Omental fat pad (tissue), 4 donors: ENCODE measurements around the gene FLT3LG. TPM values are rescaled to one million over a fixed set of nuclear protein-coding genes. Genes with fewer than 3 reads are reported as not detected.

Source experiments
- ATAC-seq: fragments of 150-250 bp; one replicate; pipeline ENCODE4 v1.9.1; 2016; ENCODE audit warnings: mild to moderate bottlenecking, moderate library complexity; ENCODE audit not compliant: low FRiP score
- DNase-seq: peaks from one replicate; pipeline ENCODE4 v3.0.0-alpha.2; 2019; ENCODE audit warnings: low spot score
- total RNA-seq, 4 donors: library from RNA; depleted of rRNA; stranded (reverse); fragments of >200 nt; gene quantifications; one replicate each; pipeline ENCODE4 v1.1.0, GENCODE V29; 2016
- TF ChIP-seq, protein P1 (sequence below), 3 donors: fragments of 450-650 bp; IDR thresholded peaks; one replicate each; pipeline ENCODE4 v1.5.1; 2016 to 2017; ENCODE audit warnings: antibody characterized with exemption in 3 of 3, mild to moderate bottlenecking in 3 of 3, moderate library complexity in 2 of 3

Gene FLT3LG
- total RNA-seq, 4 donors from 2014 or later: 2.3 to 11.2 (median 2.6) TPM

DNA sequence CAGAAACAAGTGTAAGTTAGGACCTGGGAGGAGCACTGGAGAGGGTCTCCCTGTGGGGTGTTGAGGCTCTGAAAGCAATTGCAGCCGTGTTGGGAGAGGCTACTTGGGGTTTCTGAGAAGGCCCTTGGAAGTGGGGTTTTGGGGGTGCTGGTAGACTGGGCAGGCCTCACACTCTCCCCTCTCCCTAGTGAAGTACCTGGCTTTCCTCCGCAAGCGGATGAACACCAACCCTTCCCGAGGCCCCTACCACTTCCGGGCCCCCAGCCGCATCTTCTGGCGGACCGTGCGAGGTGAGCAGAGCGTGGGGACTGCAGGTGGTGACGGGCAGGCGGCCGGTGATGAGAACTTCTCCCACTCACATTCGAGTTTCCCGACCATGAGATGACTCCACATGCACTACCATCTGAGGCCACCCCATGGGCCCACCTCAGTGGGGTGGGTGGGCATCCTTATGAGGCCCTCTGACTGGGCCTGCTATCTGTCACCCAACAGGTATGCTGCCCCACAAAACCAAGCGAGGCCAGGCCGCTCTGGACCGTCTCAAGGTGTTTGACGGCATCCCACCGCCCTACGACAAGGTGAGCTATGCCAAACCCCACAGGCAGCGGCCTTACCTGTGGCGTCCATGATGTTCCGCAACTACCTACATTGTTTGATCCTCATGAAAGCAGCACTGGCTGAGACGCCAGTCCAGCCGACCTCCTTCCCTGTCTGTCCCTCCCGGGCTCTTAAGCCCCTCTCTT, 16.4 kb downstream of the FLT3LG start:
- TF ChIP-seq, protein P1, sequence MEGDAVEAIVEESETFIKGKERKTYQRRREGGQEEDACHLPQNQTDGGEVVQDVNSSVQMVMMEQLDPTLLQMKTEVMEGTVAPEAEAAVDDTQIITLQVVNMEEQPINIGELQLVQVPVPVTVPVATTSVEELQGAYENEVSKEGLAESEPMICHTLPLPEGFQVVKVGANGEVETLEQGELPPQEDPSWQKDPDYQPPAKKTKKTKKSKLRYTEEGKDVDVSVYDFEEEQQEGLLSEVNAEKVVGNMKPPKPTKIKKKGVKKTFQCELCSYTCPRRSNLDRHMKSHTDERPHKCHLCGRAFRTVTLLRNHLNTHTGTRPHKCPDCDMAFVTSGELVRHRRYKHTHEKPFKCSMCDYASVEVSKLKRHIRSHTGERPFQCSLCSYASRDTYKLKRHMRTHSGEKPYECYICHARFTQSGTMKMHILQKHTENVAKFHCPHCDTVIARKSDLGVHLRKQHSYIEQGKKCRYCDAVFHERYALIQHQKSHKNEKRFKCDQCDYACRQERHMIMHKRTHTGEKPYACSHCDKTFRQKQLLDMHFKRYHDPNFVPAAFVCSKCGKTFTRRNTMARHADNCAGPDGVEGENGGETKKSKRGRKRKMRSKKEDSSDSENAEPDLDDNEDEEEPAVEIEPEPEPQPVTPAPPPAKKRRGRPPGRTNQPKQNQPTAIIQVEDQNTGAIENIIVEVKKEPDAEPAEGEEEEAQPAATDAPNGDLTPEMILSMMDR (IDR thresholded peaks at IDR 0.05): no peak
- no peak for DNase-seq
- ATAC-seq: no peak

DNA sequence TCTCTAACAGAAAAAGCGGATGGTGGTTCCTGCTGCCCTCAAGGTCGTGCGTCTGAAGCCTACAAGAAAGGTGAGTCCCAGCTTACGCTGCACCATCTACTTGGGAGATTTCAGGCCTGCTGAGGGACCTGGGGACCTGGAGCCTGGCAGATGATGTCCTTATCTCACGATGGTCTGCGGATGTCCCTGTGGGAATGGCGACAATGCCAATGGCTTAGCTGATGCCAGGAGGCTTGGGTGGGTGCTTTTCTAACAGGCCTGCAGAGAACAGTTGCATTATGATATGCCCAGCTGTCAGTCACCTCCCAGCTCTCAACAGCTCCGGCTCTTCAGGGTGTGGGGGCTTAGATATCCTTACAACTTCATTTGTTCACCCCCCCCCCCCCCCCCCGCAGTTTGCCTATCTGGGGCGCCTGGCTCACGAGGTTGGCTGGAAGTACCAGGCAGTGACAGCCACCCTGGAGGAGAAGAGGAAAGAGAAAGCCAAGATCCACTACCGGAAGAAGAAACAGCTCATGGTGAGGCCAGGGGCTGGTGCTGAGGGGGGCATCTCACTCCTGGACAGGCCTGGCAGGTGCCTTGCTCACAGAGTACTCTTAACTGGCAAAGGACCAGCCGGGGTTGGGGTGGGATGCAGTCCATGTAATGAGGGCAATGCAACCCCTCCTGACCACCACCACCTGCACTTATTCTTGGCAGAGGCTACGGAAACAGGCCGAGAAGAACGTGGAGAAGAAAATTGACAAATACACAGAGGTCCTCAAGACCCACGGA, 17.2 kb downstream of the FLT3LG start:
- TF ChIP-seq, protein P1 (IDR thresholded peaks at IDR 0.05): no peak
- DNase-seq (no peak), ATAC-seq (no peak)

DNA sequence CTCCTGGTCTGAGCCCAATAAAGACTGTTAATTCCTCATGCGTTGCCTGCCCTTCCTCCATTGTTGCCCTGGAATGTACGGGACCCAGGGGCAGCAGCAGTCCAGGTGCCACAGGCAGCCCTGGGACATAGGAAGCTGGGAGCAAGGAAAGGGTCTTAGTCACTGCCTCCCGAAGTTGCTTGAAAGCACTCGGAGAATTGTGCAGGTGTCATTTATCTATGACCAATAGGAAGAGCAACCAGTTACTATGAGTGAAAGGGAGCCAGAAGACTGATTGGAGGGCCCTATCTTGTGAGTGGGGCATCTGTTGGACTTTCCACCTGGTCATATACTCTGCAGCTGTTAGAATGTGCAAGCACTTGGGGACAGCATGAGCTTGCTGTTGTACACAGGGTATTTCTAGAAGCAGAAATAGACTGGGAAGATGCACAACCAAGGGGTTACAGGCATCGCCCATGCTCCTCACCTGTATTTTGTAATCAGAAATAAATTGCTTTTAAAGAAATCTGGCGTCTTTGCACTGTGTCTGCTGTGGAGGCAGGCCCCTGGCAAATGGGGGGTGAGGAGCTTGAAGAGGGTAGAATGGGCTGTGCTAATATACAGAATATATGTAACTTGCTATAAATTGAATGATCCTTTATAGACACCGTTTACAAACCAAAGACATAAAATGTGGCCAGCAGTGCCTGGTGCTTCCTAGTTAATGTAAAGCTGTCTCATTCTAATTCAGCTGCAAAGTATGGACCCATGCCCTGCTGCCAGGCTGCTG, 18.0 kb downstream of the FLT3LG start:
- DNase-seq: no peak
- ATAC-seq: no peak
- TF ChIP-seq, protein P1 (IDR thresholded peaks at IDR 0.05): no peak

DNA sequence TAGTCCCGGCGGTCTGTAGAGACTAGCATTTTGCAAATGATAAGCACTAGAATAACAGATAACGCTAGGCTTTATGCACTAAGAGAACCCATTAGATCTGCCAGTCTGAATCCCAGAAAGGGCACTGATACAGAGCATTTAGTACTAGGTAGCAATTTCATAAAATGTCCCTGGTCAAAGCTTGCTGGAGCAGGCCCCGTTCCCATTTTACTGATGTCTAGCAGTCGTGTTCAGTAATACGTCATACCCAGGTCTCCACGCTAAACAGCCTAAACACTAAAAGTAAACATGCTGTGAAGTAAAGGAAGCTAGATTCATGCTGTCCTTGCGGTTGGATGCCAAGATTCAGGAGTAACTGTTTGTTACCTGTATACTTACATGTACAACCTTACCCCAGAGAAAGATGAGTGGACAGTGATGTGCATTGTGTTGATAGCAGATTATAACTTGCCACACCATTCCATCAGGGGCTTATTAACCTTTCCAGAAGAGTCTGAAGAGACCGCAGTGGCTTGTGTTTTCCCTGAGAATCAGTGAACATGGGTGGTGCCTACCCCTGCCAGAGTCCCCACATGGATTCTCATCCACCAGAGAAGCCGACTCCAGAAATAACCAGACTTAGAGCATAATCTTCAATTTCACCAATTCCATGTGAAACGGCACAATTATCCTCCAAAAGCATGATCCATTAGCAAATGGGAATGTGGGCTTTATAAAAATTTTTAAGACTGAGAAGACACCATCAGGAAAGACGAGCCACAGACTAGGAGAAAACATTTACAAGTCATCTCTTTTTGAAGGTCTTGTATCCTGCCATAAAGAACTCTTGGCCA, 18.8 kb downstream of the FLT3LG start:
- DNase-seq (no peak), ATAC-seq (no peak)
- TF ChIP-seq, protein P1 (IDR thresholded peaks at IDR 0.05): no peak

DNA sequence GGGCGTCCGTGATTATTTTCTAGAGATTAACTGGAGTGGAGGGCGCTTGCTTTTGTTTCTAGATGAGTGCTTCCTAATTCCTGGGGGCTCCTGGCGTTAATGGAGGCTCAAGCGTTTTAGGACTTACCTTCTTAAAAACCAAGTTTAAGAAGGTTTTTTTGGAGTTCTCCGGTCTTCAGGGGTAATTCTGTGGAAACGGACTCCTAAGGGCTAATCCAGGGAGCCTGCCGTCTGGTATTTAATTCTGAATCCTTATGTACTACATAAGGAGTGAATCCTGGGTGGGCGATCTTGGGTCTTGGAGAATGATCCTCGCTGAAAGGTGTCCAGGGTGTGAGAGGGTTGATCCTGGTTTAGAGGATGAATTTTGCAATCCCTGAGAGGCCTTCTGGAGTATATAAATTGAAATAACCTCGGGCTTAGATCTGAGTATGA, 22.6 kb downstream of the FLT3LG start:
- TF ChIP-seq, protein P1 (IDR thresholded peaks at IDR 0.05): no peak
- DNase-seq (no peak), ATAC-seq (no peak)

DNA sequence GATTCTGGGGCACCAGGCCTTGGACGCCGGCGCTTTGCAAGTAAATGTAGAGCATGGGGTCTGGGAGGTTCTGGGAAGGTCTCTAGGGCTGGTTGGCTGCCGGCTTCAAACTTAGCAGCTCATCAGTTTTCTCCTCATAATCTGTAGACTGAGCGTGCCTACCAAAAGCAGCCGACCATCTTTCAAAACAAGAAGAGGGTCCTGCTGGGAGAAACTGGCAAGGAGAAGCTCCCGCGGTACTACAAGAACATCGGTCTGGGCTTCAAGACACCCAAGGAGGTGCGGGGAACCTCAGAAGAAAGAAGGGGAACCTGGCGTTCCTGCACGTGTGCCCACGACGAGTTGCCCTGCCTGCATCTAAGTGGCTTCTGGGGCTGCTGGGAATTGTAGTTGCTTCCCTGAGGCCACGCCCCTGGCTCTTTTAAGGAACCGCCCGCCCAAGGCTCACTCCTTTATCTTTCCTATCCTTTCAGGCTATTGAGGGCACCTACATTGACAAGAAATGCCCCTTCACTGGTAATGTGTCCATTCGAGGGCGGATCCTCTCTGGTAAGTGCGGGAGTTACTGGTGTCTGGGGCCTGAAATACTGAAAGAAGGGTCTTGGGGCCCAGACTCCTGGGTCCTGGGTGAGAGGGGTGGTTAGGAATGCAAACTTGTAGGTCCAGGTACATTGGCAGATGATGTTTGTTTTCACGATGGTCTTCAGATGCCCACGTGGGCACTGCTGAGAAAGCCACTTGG, 23.2 kb downstream of the FLT3LG start:
- ATAC-seq (no peak), DNase-seq (no peak)
- TF ChIP-seq, protein P1 (IDR thresholded peaks at IDR 0.05): no peak
